ENCODE results near the gene TMEM185A.
"Not testable (repeated sequence)": the region's sequence is repeated elsewhere in the genome, so short reads cannot be mapped to it uniquely, and the experiment has no call there.

The TMEM185A gene

DNA sequence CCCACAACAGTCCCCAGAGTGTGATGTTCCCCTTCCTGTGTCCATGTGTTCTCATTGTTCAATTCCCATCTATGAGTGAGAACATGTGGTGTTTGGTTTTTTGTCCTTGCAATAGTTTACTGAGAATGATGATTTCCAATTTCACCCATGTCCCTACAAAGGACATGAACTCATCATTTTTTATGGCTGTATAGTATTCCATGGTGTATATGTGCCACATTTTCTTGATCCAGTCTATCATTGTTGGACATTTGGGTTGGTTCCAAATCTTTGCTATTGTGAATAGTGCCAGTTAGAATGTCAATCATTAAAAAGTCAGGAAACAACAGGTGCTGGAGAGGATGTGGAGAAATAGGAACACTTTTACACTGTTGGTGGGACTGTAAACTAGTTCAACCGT, 11.9 kb downstream of the TMEM185A start:
- not testable (repeated sequence) for DNase-seq (ENCODE audit: low spot score)

DNA sequence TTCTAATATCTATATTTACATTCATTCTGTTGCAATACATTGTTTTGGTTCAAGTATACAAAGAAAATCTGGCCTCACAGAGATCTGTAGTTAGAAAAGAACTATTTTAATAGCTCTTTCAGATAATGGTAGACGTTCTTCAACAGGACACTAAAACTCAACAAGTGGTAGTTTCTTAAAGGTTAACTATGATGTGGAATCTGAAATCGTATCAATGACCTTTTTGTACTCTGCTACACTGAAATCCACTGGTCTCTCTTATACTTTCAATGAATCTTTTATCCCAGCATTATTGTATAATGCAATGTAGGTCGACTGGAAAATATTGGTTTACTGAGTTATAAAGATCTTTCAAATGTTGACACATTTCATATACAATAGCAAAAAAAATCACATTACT, 12.7 kb downstream of the TMEM185A start:
- DNase-seq (ENCODE audit: low spot score), result no peak

DNA sequence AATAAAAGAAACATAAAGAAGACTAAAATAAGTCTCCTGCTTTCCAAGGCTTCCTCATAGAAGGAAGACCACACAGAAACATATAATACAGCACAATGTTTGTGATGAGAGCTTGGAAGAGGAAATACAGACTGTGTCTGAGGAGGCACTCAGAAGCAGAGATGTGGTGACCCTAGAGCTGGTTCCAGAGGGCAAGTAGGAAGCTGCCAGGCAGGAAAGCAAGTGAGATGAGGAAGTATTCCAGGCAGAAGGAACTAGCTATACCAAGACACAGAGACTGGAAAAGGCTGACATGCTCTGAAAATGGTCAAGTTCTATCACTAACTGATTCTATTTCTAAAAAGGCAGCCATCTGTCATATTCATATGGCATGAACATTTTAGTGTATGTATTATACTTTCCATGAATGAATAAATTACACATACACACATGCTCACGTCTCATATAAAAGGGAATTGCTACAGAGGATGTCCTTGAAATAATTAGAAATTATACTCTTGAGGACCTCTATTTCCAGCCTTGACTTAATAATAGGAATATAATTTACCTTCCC, 19.9 kb downstream of the TMEM185A start:
- DNase-seq (ENCODE audit: low spot score), result no peak

DNA sequence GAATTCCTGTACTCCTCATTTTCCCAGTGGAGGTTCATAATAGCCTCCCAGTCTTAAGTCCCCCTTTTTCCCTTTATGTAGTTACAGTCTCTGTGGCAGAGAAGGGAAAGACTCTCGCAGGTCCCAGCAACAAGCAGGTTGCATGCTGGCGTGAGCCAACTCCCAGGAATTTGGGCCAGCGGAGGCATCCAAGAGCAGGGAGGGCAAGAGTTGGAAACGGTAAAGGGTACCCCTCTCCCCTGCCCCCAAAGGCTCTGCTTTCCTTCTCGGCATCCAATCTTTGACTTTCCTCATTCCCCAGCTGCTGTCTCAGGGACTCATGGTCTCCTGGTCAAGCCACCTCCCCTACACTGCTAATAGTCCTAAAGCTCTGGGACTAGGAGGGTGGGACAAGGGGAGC, 21.1 kb downstream of the TMEM185A start:
- no peak for DNase-seq (ENCODE audit: low spot score)

DNA sequence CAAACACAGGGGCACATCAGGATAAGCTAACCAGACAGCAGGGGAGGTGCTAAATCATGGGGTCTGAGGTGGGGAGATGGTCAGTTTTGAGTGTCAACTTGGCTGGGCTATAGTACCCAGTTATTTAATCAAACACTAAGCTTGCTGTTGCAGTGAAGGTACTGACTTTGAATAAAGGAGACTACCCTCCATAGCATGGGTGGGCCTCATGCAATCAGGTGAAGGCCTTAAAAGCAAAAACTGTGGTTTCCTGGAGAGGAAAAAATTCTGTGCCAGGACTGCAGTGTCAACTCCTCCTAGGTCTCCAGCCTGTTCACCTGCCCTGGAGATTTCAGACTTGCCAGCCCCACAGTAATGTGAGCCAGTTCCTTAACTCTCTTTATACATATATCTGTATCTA, 23.9 kb downstream of the TMEM185A start:
- no peak for DNase-seq (ENCODE audit: low spot score)

DNA sequence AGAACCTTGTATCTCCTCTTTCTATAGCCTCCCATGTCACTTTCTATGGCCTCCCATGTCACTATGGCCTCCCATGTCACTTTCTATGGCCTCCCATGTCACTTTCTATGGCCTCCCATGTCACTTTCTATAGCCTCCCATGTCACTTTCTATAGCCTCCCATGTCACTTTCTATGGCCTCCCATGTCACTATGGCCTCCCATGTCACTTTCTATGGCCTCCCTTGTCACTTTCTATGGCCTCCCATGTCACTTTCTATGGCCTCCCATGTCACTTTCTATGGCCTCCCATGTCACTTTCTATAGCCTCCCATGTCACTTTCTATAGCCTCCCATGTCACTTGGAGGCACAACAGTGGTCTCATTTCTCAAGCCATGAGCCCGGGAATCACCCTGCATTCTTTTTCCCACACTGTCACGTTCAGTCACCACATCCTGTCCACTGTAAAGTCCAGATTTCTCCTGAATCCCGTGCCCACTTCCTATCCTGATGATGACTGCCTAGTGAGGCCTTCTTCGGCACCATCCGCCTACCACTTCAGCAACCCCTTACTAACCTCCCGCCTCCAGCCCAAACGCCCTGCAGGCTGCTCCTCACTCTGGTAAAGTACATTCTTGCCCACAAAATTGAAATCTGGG, 26.2 kb downstream of the TMEM185A start:
- DNase-seq (ENCODE audit: low spot score), result not testable (repeated sequence)

DNA sequence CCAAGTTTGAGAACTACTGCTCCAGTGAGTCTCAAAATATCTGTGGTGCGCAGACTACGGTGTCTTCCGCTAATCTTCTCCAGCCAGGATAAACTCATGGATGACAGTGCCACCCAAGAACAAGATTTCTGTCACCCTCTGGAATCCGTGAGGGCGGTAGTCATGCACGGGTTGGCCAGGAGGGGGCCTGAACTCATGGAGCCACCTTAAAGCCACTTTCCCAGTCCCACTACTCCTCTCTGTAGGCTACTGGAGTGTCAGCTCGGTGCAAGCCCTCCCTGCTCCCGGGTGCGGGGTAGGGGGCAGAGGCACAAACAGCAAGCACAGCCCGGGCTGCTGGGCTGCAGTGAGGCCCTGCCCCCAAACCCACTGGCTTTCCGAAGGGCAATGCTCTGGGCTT, 33.0 kb downstream of the TMEM185A start:
- not testable (repeated sequence) for DNase-seq (ENCODE audit: low spot score)

DNA sequence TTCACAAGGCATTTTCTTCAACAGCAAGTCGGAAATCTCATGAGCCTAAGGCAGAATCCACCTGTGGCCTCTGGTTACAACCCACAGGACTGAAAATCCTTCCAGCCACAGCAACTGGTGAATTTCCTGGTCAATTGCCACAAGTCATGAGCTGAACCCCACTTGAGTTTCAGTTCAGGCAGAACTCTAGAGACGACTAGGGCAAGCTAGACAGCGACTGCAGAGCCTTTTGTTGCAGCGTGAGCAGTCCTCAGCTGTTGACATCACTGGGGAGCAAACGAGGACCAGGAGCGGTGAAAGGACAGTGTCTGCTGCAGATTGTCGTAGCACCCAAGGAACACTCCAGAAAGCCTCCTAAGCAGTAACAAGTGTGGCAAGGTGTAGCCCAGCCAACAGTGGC, 35.6 kb downstream of the TMEM185A start:
- DNase-seq (ENCODE audit: low spot score), result not testable (repeated sequence)

DNA sequence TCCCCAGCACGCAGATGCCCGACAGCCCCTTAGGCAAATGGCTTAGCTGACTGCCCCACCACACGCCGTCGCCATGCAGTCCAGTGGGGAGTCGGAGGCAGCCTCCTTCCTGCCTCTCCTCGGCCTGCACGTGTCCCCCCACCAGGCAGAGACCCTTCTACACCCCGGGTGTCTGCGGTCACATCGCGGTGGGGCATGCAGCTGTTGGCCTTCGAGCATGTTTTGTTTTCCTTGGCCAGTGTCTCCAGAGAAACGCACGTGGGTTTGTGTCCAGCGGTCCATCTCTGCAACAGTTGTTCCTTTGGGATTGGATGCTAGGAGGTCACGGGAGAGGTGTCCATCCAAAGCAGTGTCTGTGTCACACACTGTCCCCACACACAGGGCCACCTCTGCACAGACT, 36.4 kb downstream of the TMEM185A start, which contains the start of gene HSFX2:
HSFX2 (minus strand) TSS at position 101 of the 400 bp plus-strand sequence. CDS start 614 bp downstream, outside the sequence.
- not testable (repeated sequence) for DNase-seq (ENCODE audit: low spot score)

DNA sequence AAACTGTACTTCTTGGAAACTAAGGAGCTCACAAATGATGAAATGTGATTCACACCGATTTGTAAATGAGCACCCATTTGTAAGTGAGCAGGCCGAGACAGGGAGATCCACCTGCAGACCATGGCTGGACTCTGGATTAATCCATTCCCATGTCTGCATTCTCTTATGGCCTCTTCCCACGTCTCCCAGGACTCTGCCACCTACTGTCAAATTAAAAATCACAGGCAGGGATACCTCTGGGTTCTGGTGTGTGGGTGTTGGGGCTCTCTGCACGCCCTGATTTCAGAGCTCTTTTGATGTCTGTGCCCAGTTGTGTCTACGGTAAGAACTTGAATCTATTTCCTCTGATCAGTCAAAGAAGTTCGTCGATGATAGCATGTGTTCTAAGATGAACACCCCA, 40.6 kb downstream of the TMEM185A start:
- DNase-seq (ENCODE audit: low spot score), result not testable (repeated sequence)

DNA sequence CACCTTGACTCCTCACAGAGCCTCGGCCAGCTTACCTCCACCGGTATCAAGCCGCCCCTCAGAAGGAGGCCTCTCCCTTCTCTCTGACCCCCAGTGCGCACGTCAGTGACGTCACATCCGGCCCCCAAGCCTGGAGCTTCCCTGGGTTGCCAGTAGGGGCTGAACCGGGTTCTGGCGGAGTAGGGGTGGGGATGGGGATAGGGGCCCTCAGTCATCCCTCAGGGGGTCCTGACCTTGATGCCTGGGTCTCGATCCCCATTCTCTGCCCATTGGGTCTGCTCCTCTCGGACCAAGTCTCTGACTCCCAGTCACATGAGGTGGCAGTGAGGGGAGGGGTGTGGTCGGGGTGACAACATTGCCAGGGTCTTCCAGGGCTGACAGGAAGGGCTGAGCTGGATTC, 44.2 kb downstream of the TMEM185A start, which contains the start of gene MAGEA9B:
MAGEA9B (minus strand) TSS at position 101 of the 400 bp plus-strand sequence. CDS start 4,280 bp downstream, outside the sequence.
- not testable (repeated sequence) for DNase-seq (ENCODE audit: low spot score)

DNA sequence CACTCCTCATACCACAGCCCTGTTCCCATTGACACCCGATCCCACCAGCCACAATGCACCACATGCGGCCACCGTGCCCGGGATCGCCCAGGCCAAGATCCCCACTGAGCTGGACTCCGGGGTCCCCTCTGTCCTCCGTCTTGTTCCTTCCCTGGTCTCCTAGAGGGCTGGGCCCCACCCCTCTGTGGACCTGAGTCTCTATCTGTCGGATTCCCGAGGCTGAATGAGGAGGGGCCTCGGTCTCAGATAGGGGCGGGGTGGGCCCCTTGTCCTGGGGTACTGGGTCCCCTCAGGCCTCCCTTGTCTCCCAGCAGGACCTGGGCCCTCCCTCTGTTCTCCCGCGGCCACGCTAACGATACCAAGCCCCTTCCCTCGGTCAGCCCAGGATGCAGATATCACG, 46.0 kb downstream of the TMEM185A start:
- DNase-seq (ENCODE audit: low spot score), result not testable (repeated sequence)

DNA sequence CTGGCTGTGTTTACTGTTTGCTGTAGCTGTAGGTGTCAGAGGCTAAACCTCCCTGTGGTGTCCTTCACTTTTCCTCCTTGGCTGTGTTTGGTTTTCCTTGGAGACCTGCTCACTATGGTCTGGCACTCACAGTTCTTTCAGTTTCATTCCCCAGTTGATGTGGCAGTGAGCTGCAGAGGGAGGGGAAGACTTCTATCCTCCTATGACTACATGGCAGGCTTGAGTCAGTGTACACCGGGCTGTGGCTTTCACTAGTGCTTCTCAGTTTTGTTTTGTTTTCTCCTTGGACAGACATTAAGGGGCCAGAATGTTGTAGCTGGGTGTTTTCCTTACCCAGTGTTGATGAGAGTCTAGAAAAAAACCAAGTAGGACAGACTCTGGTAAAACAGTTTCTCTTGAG, 58.1 kb downstream of the TMEM185A start:
- not testable (repeated sequence) for DNase-seq (ENCODE audit: low spot score)

DNA sequence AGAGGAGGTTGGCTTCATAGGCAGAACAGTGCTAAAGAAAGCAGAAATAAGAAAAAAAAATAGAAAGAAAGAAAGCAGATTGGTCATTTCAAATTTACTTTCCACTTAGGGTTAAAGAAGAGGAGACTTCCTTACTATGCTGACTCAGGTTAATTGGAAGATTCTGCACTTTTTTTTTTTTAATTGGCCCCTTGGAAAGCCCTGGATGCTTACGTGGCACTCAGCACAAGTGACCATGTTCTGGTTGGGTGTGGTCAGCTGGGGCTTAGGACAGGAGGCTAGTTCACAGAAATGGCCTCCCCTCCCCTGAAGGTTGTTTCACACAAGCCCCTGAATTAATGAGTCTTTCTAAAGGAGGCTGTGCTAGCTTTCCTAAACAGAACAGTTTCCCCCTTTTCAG, 58.8 kb downstream of the TMEM185A start:
- no peak for DNase-seq (ENCODE audit: low spot score)

DNA sequence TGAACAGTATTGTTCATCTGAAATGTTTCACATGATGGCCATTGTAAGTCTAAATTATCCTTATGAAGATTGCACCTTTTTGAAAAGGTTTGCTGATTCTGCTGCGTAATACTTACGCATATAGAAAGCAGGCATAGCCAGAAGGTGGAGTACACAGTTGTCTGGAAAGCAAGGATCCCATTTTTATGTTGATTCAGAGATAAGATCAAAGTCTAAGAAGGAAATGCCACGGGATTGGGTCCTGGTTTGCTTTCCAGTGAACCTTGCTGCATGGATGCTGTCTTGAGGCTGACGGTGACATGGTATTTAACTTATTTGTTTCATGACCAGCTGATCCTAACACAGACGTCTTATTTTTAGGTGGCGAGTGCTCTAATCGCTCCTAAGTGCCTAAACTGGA, 59.8 kb downstream of the TMEM185A start:
- DNase-seq (ENCODE audit: low spot score), result no peak

DNA sequence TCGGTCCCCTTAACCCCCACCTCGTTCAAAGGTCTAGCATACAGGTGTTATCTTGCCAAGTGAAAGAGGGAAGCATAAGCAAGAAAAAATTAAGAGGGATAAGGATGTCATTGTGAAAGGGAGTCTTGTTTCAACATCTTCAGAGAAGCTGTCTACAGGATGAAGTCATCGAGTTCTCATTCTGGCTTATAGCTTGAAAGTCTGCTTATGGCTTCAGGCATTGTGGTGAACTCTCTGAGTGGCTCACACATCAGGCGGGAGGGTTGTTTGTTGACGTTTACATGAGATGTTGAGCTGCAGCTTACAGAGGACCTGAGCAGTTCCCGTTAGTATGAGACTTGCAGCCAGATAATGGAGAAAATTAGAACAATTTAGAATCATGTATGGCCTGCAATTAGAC, 60.9 kb downstream of the TMEM185A start:
- DNase-seq (ENCODE audit: low spot score), result no peak

DNA sequence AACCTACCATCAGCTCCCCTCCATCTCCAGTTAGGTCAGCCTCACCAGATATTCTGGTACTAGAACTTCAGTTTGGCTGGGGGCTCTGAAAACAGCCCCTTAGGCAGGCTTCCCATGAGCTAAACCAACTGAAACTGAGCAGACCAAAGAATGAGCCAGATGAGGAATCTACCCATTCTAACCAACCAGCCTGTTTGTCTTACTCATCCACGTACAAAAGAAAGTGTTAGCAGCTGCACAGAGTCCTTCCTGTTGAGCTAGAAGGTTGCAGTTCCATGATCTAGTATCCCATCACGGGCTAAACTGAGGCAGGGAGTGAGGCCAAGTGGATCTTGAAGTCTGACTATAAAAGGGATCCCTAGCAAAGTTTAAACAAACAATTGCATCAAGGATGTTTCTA, 61.8 kb downstream of the TMEM185A start:
- DNase-seq (ENCODE audit: low spot score), result no peak

DNA sequence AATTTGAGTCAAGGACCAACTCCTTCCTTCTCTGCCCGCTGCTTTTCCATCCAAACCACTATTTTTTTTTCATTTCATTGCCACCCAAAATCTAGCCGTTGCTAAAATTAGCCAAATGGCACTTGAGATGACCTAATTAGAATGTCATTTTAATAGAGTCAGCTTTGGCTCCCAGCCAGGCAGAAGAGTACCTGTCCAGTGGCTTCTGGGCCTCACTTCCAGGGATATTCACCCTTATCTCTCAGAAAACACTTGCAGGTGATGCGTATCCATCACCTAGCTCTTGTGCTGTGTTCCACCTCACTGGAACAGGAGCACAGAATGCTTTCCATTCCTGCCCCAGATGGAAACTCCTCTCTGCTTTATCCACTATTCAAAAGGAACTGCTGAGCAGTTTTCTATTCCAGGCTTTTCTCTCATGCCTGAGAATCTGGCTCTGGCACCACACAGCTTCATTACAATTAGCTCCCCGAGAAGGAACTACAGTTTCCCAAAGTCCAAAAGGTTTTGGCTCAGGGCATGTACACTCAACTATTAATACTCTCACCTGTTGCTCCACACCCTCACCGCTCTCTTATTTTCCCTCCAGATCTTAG, 62.8 kb downstream of the TMEM185A start:
- no peak for DNase-seq (ENCODE audit: low spot score)

DNA sequence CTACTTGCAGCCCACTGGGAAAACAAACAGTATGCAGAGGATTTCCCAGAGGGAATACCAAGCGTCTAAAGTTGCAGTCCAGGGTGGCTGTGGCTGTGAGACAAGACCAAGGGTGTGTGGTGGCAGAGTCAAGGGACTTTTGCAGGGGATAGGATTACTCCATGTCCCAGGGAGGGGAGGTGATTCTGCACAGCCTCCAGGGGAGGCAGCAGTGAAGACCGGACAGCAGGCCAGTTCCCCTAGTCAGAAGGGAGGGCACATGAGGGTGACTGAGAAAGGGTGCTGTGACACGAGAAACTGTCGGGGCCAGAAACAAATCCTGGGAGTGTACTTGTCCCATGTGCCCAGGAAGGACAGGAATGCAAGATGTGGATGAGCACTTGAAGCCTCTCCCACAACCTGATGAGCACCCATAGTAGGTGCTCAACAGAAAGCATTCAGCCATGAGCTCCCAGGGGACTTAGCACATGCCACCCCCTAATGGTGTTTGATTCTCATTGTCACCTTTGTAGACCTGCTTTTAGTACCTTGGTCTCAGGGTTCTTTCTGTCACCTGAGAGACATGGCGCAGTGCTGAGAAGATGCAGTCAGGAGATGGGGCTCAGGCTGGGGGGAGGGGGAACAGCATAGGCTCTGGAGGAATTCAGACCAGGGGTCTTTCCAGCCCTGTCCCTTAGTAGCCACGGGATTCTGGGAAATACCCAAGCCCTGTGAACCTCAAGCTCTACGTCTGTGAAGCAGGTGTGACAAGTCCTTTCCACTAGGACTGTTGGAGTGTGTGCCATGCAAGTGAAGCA, 63.8 kb downstream of the TMEM185A start:
- no peak for DNase-seq (ENCODE audit: low spot score)

DNA sequence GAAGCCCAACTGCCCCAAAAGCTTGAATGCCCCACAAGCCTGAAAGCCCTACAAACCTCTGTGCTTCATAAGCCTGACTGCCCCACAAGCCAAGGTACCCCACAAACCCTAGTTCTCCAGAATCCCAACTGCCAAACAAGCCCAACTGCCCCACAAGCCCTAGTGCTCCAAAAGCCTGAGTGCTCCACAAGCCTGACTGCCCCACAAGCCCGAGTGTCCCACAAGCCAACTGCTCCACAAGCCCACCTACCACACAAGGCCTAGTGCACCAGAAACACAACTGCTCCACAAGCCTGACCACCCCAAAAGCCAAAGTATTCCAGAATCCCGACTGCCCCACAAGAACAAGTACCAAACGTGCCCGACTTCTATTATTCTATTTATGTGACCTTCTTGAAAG, 68.2 kb downstream of the TMEM185A start:
- no peak for DNase-seq (ENCODE audit: low spot score)

DNA sequence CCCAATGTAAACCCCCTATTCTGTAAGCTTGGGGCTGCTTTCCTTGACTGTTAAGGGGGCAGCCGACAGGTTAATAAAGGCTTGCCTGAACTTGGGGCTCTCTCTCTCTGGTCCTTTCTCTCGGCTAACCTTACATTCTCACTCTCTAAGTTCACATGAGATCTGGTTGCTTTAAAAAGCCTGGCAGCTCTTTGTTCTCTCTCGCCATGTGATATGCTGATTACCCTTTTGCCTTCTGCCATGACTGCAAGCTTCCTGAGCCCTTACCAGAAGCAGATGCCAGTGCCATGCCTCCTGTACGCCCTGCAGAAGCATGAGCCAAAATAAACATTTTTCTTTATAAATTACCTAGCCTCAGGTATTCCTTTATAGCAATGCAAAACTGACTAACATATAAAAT, 76.3 kb downstream of the TMEM185A start:
- not testable (repeated sequence) for DNase-seq (ENCODE audit: low spot score)

DNA sequence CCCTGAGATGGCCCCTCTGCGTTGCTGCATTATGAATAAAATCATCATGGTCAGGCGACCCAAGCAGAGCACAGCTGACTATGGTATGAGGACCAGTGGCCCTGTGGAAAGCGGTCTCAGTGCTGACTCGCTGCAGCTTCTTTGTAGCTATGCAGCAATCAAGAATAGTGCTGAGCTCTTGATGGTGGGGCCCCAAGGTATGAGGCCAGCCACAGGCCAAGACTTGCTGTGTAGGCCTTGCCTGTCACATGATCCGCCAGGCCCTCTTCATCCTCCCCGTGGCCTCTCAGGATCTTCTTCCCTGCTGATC, 79.7 kb downstream of the TMEM185A start:
- not testable (repeated sequence) for DNase-seq (ENCODE audit: low spot score)
